HG02623 (cell line): Measurements from ENCODE around the gene PLAC1.

ENCODE experiments used
- ATAC-seq: cut with Tn5 transposase; IDR thresholded peaks from one replicate; pipeline ENCODE4 v1.9.1; 2021; ENCODE audit warnings: moderate library complexity; ENCODE audit not compliant: unreplicated experiment

PLAC1 gene

DNA sequence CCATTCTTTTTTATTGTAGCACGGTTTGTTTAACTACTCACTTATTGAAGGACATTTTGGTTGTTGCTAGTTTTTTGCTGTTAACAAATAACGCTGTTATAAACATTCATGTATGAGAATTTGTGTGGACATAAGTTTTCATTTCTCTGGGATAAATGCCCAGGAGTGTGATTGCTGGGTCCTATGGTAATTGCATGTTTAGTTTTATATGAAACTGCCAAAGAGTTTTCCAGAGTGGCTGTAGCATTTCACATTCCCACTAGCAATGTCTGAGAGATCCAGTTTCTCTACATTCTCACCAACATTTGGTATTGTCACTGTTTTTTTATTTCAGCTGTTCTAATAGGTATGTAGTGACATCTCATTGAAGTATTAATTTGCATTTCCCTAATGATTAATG is 66.8 kb downstream of the PLAC1 start:
- ATAC-seq = no peak

DNA sequence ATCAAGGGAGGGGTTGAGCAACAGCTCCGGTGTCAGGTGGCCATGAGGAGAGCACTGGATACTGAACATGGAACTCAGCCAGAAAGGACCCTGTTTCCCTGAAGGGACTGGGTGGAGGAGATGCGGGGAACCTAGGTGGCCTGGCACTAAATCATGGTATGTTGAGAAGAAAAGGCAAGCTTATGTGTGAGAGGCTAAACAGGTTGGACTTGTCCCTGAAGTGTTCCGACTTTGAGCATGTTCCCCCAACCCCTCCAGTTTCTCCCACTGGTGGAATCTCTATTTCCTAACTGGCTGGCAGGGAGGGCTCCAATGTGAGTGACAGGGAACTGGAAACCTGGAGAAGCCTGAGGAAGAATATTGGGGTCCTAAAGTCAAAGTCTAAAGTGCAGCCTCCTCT is 69.5 kb downstream of the PLAC1 start:
- no peak for ATAC-seq

DNA sequence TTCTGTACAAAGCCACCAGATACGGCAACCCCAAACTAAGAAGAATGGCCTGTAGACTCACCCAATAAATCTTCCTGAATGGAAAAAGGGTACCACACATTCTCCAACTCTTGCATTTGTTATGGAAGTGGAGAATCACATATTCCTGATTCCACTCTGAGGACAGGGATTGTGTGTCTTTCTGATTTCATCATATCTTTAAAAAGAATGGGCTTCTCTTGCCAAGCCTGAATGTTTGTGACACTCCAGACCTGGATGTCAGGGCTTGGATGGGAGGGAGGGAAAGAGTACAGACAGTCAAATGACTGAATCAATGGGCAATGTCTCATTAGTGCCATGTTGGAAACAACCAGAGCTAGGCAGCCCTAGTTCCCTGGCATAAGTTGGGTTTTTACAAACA is 77.4 kb downstream of the PLAC1 start:
- no peak for ATAC-seq

DNA sequence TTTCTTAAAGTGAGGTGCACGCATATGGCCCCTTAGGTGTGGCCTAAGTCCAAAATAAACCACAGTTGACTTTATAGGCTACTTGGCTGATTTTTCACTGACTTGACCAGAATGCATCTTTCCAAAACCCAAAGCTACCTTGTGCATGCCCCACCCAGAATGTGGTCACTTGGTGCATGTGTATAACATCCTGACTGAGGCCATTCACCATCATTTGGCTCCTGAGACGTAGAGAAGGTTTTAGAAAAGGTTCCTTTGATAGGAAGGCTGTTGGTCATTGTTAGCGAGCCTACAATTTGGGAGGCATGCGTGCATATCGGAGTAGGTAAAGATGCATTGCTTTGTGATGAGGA is 84.6 kb downstream of the PLAC1 start:
- ATAC-seq = no peak

DNA sequence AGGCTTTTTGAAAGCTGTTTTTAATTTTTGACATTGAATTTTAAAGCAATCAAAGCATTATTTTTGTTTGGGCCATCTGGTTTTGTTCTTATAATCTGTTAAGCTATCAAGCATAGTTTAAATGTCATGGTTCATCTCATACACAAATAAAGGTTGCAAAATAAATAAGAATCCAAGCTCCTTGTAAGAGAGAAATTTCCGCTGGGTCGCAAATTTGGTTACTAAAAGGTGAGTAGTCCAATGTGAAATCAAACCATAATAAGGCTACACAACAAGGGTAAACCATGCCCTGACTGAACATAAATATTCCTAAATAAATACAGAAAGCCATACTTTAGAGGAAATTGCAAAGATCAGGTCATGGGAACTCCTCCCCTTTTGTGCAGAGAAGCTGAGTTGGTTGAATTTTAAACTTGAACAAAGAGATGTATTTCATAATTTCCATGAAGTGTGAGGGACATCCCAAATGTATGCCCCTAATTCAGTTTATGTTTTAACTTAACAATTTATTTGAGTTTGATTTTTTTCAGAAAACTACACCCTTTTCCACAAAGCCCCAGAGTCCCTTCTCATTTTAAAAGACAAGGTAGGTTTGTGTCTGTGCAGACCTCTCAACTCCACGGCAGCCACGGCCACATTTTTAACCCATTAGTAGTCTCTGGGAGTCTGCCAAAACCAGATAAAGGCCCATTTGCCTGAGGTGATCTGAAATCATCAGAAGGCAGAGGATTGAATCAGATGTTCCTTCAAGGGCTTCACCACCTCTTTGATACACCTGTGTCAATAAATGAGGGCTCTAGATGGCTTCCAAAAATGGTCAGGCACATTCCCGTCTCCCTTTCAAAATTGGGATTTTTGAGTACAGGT is 85.2 kb downstream of the PLAC1 start:
- ATAC-seq = no peak

DNA sequence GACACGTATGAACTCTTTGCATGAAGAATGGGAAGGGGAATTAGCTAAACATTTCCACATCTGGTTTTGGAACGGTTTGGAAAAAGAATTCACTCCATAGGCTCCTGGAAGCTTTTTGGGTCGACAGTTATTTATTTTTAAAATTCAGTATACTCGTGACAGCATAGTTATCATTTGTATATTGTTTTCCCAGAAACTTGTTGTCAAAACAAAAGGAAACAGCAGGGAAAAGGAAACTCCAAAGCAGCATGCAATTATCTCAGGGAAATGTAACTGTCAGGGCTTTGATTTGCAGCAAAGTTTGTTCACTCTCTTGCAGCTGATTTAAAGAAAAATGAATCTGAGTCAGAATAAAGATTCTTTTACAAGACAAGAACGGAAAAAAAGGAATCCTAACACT is 86.5 kb downstream of the PLAC1 start:
- ATAC-seq = no peak

DNA sequence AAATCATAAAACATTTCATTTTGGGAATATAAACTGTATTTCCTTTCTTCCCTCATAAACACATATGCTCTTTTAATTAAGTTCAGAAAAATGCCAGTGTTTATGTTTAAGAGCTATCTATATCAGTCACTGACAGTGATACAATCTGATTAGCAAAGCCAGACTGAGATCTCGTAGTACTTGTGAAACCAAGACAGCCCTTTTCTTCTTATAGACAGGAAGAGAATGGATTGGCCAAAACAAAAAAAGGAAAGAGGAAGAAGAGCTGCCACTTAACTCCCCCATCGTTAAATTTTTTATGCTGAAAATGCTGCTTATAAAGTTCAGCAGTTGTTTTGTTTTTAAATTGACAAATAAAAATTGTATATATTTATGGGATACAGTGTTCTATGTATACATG is 87.4 kb downstream of the PLAC1 start:
- no peak for ATAC-seq

DNA sequence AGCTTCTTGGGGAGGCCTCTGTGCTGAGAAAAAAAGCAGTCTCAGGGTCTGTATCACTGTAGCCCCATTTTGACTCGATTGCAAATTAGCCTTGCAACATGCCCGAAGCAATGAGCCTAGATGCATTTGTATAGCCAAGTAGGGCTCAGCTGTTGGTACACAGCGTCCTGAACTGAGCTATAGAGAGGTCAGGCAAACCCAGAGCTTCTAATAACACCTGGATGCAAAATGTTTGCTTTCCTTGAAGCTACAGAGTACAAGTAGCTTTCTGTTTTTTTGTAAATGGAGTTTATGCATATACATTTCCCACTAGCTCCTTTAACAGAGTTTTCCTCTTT is 87.8 kb downstream of the PLAC1 start:
- ATAC-seq = no peak

DNA sequence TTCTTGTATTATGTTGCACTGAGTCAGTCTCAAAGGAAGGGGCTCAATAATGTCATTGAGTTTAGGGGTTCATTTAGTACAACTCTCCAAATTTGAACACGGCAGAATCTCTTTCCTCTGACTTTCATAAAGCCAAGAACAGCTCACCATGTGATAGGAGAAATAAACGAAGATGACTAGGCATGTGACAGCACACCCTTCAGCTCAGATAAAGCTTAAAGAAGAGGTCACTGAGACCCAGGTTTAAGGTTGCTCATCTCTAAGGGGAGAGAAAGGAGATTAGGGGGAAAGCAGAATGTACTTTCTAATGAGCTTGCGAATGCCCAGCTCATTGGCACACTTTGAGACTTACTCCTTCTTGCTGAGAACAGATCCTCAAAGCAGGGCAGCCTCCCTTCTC is 89.0 kb downstream of the PLAC1 start:
- no peak for ATAC-seq

DNA sequence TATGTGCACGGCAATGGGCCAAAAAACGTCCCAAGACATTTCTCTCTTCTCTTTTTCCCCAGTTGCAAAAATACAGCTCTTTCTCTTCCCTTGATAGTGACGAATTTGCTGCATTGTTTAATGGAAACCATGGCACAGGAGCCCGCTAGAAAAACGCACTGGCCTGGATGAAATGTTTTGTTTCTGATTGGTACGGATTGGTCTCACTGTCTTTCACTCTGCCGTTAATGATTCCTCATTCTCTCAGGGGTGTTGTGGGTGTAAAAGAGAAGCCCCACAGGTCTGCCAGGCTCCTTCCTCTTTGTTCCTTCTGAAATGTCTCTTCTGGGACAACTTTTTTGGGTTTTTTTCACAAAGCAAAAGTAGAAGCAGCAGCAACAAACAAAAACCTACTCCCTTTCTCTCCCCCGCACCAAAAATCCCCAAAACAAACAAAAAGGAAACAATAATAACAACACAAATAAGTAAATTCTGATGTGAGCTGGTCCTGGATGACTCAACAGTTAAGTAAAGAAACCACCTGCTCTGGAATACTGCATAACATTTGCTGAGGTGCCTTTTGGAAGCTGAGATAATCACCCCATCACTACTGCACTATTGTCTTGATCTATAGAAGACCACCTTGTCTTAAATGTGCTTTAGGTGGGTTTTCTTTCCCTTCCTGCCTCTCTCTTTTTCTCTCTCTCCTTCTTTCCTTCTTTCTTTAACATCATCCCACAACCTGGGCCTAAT is 89.8 kb downstream of the PLAC1 start:
- ATAC-seq = no peak

DNA sequence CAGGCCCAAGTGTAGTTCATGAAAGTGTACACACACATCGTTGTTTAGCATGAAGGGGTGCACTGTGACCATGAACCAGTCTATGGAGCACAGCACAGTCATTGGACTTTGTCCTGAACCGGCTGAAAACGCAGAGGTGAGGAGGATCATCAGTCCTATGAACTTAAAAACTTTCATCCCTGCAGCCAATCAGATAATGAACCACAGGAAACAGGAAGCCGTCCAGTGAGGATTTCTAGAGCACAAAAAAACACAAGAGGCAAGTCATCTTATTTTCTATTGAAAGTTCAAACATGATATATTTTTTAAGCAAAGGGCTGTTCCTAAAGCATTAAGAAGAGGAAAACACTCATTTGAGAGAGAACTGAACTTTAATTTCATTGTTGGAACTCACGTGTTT is 91.8 kb downstream of the PLAC1 start:
- ATAC-seq = no peak

DNA sequence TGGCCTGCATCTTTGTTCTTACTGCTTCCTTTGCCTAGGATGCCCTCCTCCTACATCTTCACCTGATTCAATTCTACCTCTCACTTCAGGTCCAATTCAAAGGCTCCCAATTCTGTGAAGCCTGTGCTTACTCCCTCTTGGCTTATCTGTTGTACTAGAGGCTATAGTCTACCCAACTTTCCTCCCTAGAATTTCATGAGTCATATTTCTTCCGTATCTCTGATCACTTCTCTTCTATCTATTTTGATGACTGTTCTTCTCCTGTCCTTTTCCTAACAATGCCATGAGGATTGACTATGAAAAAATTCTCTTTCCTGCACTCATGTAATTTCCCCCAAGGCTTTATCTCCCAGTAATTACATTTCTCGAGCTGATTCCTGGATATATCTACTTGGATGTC is 96.3 kb downstream of the PLAC1 start:
- ATAC-seq = no peak

DNA sequence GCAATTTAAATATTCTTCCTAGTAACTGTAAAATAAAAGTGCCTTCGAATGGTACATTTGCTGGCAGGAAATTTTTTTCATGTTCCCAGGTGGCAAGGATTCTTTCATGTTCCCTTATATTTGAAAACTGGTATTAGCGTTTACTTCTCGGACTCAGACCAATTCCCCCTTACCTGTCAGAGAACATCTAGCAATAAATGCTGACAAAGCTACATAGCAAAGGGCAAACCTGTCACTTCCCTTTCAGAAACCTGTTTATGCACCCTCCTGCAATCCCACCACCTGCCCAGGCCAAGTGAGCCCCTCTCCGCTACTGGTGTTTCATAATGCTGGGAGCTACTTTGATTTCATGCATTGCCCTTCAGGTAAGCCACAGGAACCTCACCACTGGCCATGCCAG is 100.1 kb downstream of the PLAC1 start:
- no peak for ATAC-seq

DNA sequence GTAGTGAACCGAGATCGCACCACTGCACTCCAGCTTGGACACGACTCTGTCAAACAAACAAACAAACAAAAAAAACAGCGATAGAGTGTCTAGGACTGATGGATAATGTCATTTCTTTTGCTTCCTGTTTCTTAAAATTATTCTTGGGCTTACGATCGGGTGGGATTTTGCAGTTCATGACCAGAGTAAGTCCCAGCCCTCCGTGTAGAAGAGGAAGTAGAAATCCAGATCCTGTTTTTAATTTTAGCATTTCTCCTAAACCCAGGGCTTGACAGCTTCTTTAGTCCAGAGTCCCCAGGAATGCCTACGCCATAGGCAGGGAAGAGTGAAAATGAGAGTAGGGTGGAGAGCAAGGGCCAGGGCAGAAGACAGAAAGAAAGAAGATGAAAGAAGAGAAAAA is 104.0 kb downstream of the PLAC1 start:
- ATAC-seq = no peak

DNA sequence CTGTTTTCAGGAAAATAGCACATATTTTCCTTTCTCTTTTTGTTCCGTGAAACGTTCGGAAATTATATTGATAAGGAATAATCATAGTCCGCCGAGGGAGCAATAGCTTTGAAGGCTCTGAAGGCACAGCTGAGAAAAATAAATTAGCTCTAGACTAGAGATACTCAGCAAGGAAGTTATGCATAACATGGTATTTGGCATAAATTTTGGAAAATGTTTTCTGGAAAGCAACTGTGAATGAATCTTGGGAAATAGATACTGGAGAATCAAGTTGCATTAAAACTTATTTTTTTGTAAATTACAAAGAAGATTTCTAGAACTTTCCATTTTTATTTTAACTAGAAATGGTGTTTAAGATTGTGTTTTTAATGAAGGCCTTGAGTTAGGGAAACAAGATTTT is 105.9 kb downstream of the PLAC1 start:
- no peak for ATAC-seq

DNA sequence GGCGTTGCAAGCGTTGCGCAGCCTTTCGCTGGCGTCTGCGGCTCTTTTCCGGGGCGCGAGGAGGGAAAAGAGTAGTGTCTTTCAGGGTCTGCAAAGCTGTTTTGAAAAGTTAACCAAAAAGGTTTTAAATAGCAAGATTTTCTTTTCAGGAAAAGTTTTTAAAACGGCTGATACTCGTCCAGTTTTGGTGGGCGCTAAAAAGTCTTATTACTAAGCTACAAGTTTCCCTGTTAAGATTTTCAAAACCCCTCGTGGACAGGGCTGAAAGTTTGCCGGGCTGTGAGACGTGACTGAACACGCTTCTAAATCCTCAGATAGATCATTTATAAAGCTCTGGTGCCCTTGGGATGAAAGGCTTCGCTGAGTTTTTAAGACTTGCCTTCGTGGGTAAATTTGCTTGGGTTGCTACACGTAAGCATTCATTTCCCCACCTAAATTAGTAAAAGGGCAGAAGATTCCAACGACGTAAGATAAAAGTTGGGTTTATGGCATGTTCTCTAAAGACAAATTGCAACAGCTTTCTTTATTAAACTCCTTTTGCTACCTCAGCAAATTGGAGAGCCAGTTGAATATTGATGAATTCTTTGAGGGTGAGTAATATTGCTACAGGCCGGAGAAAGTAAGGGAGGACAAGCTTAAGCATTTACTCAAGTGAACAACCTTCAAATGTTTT is 106.8 kb downstream of the PLAC1 start:
- ATAC-seq = no peak

DNA sequence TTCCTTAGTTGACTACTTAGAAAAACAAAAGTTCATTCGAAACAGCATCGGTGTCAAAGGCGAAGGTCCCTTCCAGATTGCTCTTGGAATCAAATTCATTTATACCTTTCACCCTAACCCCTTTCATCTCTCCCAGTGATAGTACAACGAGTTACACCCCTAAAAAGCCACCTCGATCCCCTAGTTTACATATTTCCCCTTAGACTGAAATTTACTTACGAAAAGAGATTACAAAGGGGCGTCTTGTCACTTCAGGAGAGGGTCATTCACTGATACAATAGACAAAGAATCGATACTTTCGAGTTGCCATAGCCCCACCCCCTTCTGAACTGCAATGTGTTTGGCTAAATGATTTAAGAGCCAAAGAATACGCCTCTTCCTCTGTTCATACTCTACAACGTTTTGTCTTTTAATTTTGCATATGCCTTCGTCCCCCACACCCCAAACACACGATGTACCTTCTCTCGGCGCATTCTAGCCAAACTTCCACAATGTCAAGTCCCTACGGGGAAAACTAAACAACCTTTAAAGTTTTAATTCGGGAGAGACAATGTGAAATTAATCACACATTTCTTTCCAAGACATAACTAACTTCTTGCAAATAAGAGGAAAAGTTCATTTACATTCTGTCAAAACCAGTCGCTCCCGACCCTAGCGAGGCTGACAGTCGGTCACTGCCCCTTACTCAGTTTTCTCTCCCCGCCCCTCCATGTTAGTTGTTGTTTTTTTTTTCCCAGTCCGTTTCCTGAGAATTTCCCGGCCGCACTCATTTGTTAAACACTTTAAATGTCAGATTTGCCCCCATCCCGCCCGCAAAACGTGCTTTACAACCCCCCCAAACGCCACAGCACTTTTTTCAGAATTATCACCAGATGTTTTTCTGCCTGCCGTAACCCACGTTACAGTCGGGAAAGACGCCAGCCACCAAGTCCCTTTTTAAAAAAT is 109.7 kb downstream of the PLAC1 start:
- no peak for ATAC-seq

DNA sequence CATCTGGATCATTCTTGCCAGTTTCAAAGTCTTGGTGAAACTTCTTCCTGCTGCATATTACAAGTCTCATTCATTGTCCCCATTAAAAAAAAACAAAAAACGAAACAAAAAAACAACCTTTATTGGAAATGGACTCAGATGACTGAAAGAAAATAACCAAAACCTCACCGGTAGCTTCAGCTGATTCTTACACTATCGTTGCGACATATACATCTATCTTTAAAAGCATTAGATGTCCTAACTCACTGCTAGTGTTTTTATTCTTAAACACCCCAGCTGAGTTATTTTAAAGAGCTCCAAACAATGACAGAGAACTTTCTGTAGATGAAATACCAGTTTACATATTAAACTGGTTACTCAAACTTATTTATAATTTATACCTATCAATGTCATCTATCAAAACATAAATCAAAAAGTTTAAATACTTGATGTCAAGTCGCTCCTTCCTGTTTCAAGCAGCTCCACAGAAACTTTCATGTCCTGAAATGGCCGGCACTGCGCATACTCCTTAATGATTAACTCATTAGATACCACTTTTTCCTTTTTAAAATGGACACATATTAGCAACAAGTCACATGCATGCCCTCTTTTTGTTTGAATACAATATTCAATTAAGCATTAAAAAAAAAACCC is 111.1 kb downstream of the PLAC1 start:
- no peak for ATAC-seq

DNA sequence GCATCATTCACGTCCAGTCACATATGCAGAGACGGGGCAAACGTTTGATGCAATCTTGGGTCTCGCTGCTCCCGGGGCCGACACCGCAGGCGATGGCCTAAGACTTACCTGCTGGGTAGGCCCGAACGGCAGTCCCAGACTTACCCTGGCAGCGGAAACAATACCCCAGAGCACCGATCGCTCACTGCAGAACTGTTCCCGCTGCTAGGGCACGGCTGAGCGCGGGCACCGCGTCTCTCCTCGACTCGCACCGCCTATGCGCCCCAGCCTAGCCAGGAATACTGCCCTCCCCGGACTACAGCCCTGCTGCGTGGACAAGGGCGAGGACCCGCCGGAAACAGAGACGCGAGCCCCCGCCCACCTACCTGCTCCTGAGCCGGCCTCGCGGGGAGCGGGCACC is 112.1 kb downstream of the PLAC1 start:
- ATAC-seq = no peak

DNA sequence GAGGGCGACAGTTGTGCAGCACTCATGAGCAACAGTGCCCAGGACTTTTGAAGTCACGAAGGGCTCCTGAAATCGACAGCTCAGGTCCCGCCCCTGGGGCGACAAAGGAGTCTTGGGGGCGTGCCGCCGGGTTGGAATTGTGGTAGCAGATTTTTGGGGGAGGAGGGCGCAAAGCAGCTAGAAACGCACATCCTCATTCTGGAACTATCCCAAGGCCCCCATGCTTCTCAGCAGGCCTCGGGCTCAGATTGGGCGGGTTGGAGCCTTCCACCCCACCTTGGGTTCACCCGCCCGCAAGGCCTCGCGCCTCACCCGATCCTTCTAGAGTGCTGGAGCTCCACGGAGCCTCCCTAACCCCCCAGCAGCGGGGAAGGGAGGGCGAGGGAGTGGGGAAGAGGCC is 112.8 kb downstream of the PLAC1 start:
- no peak for ATAC-seq
